ENCODE data around the gene NBPF9. TPM values are rescaled to one million over a fixed set of nuclear protein-coding genes. Genes with fewer than 3 reads are reported as not detected.
A peak's percentile ranks its signal among the peaks of the same experiment; 100 is the strongest.
"Not testable (repeated sequence)": the region's sequence is repeated elsewhere in the genome, so short reads cannot be mapped to it uniquely, and the experiment has no call there.

Gene NBPF9
- total RNA-seq (2021) (2.5 to 4.5 TPM (median 2.9 TPM) in 3 replicates), Bru-seq, nascent RNA (percentile 36 among the genes with signal in this experiment)
- long read RNA-seq, experiment 1, partial matches to known transcripts = 3 of 18 reads
- long read RNA-seq, experiment 1, other reads (novel, unspliced or antisense) = 15 of 18 reads
- long read RNA-seq, experiment 2, partial matches to known transcripts = 0 of 2 reads
- long read RNA-seq, experiment 2, other reads (novel, unspliced or antisense) = 2 of 2 reads
- long read RNA-seq, experiment 3, partial matches to known transcripts = 0 of 1 reads
- long read RNA-seq, experiment 3, other reads (novel, unspliced or antisense) = 1 of 1 reads

- POLR2A ChIA-PET, H3K36me3 Mint-ChIP-seq, H3K9me3 Mint-ChIP-seq, CTCF ChIA-PET, H3K4me1 Mint-ChIP-seq: not testable (repeated sequence)
- Mint-ChIP-seq H3K27ac (peak within 1 kb of the TSS; percentile 79; the same call in 1 of the 2 replicates), H3K4me3 (peak within 1 kb of the TSS; percentile 93), H3K27me3 (ENCODE audit: low read depth) (peaks cover 34% of the 10 kb centered on the region)
- ATAC-seq (peak; percentile 98), DNase-seq (ENCODE audit: low spot score) (peak; percentile 57)
Observed at GRCh38 chr1:149103109-149104081, at the start of gene NBPF9. Gene NBPF9 (minus strand): TSS chr1:149103551. CDS start chr1:149082139, 21,412 bp downstream.

- DNase-seq (ENCODE audit: low spot score); H3K27ac Mint-ChIP-seq; H3K36me3 Mint-ChIP-seq; H3K27me3 Mint-ChIP-seq (ENCODE audit: low read depth); ATAC-seq; H3K4me3 Mint-ChIP-seq; H3K4me1 Mint-ChIP-seq; H3K9me3 Mint-ChIP-seq; CTCF ChIA-PET; POLR2A ChIA-PET: not testable (repeated sequence)
Observed at GRCh38 chr1:149149909-149150308, 46.6 kb upstream of the NBPF9 start.

GRCh38 chr1:149137585-149137984, 34.2 kb upstream of the NBPF9 start:
- H3K9me3 Mint-ChIP-seq; H3K27me3 Mint-ChIP-seq (ENCODE audit: low read depth); ATAC-seq; H3K36me3 Mint-ChIP-seq; H3K4me1 Mint-ChIP-seq; DNase-seq (ENCODE audit: low spot score); POLR2A ChIA-PET; H3K4me3 Mint-ChIP-seq; CTCF ChIA-PET; H3K27ac Mint-ChIP-seq: not testable (repeated sequence)

- H3K27ac Mint-ChIP-seq; H3K4me1 Mint-ChIP-seq; H3K9me3 Mint-ChIP-seq; ATAC-seq; H3K4me3 Mint-ChIP-seq; H3K36me3 Mint-ChIP-seq; CTCF ChIA-PET; POLR2A ChIA-PET; DNase-seq (ENCODE audit: low spot score); H3K27me3 Mint-ChIP-seq (ENCODE audit: low read depth): not testable (repeated sequence)
Observed at GRCh38 chr1:149130938-149131337, 27.6 kb upstream of the NBPF9 start.

- ATAC-seq; CTCF ChIA-PET; H3K27me3 Mint-ChIP-seq (ENCODE audit: low read depth); H3K36me3 Mint-ChIP-seq; H3K4me3 Mint-ChIP-seq; DNase-seq (ENCODE audit: low spot score); H3K9me3 Mint-ChIP-seq; H3K27ac Mint-ChIP-seq; H3K4me1 Mint-ChIP-seq; POLR2A ChIA-PET: not testable (repeated sequence)
Observed at GRCh38 chr1:149129245-149129644, 25.9 kb upstream of the NBPF9 start.

GRCh38 chr1:149126555-149127145, 23.3 kb upstream of the NBPF9 start:
- H3K36me3 Mint-ChIP-seq; H3K4me1 Mint-ChIP-seq; H3K27ac Mint-ChIP-seq; ATAC-seq; CTCF ChIA-PET; DNase-seq (ENCODE audit: low spot score); H3K4me3 Mint-ChIP-seq; H3K9me3 Mint-ChIP-seq; H3K27me3 Mint-ChIP-seq (ENCODE audit: low read depth); POLR2A ChIA-PET: not testable (repeated sequence)

- ATAC-seq (peak; percentile 47), DNase-seq (ENCODE audit: low spot score) (peak; percentile 23)
- H3K36me3 Mint-ChIP-seq; H3K4me1 Mint-ChIP-seq; H3K27me3 Mint-ChIP-seq (ENCODE audit: low read depth); H3K27ac Mint-ChIP-seq; CTCF ChIA-PET; H3K9me3 Mint-ChIP-seq; POLR2A ChIA-PET: not testable (repeated sequence)
- peak overlapping the region; percentile 38 for H3K4me3 Mint-ChIP-seq
Observed at GRCh38 chr1:149123948-149124926, 20.9 kb upstream of the NBPF9 start.

- H3K27ac Mint-ChIP-seq; POLR2A ChIA-PET; H3K27me3 Mint-ChIP-seq (ENCODE audit: low read depth); DNase-seq (ENCODE audit: low spot score); CTCF ChIA-PET; H3K4me3 Mint-ChIP-seq; ATAC-seq; H3K4me1 Mint-ChIP-seq; H3K36me3 Mint-ChIP-seq; H3K9me3 Mint-ChIP-seq: not testable (repeated sequence)
Observed at GRCh38 chr1:149112828-149113227, 9.5 kb upstream of the NBPF9 start.

- H3K9me3 Mint-ChIP-seq; H3K36me3 Mint-ChIP-seq; POLR2A ChIA-PET; H3K4me1 Mint-ChIP-seq; CTCF ChIA-PET; H3K27me3 Mint-ChIP-seq (ENCODE audit: low read depth); H3K4me3 Mint-ChIP-seq; DNase-seq (ENCODE audit: low spot score); ATAC-seq; H3K27ac Mint-ChIP-seq: not testable (repeated sequence)
Observed at GRCh38 chr1:149110343-149110742, 7.0 kb upstream of the NBPF9 start.

- ATAC-seq; H3K27ac Mint-ChIP-seq; DNase-seq (ENCODE audit: low spot score); H3K9me3 Mint-ChIP-seq; CTCF ChIA-PET; H3K36me3 Mint-ChIP-seq; POLR2A ChIA-PET; H3K4me1 Mint-ChIP-seq: not testable (repeated sequence)
- peak overlapping the region; percentile 54 for H3K4me3 Mint-ChIP-seq
- H3K27me3 Mint-ChIP-seq (ENCODE audit: low read depth) = peaks cover 40% of the 10 kb centered on the region
Observed at GRCh38 chr1:149102574-149102973, 777 bp downstream of the NBPF9 start.

- H3K4me3 Mint-ChIP-seq; CTCF ChIA-PET; H3K9me3 Mint-ChIP-seq; H3K4me1 Mint-ChIP-seq; ATAC-seq; H3K36me3 Mint-ChIP-seq; DNase-seq (ENCODE audit: low spot score); H3K27ac Mint-ChIP-seq; POLR2A ChIA-PET: not testable (repeated sequence)
- H3K27me3 Mint-ChIP-seq (ENCODE audit: low read depth) = peaks cover 62% of the 10 kb centered on the region
Observed at GRCh38 chr1:149098276-149098675, 5.1 kb downstream of the NBPF9 start.
